CD4-positive, alpha-beta memory T cell (primary cell): ENCODE data around the gene SMYD3. TPM values are rescaled to one million over a fixed set of nuclear protein-coding genes. Genes with fewer than 3 reads are reported as not detected.
A peak's percentile ranks its signal among the peaks of the same experiment; 100 is the strongest.

Experiments
- CTCF ChIA-PET: fragments of 350-600 bp; sonication (Branson Sonifier 250); formaldehyde crosslinking; loops from one replicate; lab custom pipeline; 2021; ENCODE audit warnings: inconsistent platforms; ENCODE audit not compliant: partially characterized antibody; lab: Charles Lee
- POLR2A ChIA-PET: fragments of 350-600 bp; sonication (Branson Sonifier 250); formaldehyde crosslinking; loops from one replicate; lab custom pipeline; 2021; ENCODE audit not compliant: partially characterized antibody; lab: Charles Lee
- DNase-seq, 5 donors: peaks; one replicate each; pipeline versions ENCODE4 v3.0.0 to v3.0.0-alpha.2; 2020 to 2022; ENCODE audit warnings: mixed read lengths in 1 of 5
- H3K27ac ChIP-seq: one replicate; pipeline ENCODE4 v1.7.0; 2013; ENCODE audit warnings: low read depth, low read length
- H3K27me3 ChIP-seq: 2 replicates; pipeline ENCODE4 v1.7.0; 2013; ENCODE audit warnings: mild to moderate bottlenecking, low read length, moderate library complexity; ENCODE audit not compliant: insufficient read depth
- H3K36me3 ChIP-seq: 2 replicates; pipeline ENCODE4 v1.7.0; 2013; ENCODE audit warnings: mild to moderate bottlenecking, low read length, moderate library complexity; ENCODE audit not compliant: insufficient read depth
- H3K4me1 ChIP-seq: 2 replicates; pipeline ENCODE4 v1.7.0; 2013; ENCODE audit warnings: mild to moderate bottlenecking, low read length, moderate library complexity; ENCODE audit not compliant: insufficient read depth
- H3K4me3 ChIP-seq, 2 donors: one replicate each; pipeline ENCODE4 v1.7.0; 2013; ENCODE audit warnings: low read length in 2 of 2, mild to moderate bottlenecking in 1 of 2
- H3K9me3 ChIP-seq, 2 donors: one replicate each; pipeline ENCODE4 v1.7.0; 2013; ENCODE audit warnings: low read length in 2 of 2, control low read depth in 1 of 2; ENCODE audit not compliant: control insufficient read depth in 1 of 2
- H3K27ac Mint-ChIP-seq, 7 donors: one replicate each; pipeline ENCODE4 v1.8.0; 2020 to 2021; ENCODE audit warnings: mixed read lengths in 7 of 7, mild to moderate bottlenecking in 6 of 7, inconsistent platforms in 3 of 7, moderate library complexity in 3 of 7
- H3K27me3 Mint-ChIP-seq, 2 donors: one replicate each; pipeline ENCODE4 v1.8.0; 2020 to 2021; ENCODE audit warnings: mixed read lengths in 2 of 2
- H3K36me3 Mint-ChIP-seq, 2 donors: one replicate each; pipeline ENCODE4 v1.8.0; 2020 to 2021; ENCODE audit warnings: mixed read lengths in 2 of 2, inconsistent platforms in 1 of 2, mild to moderate bottlenecking in 1 of 2
- H3K4me1 Mint-ChIP-seq, 4 donors: one replicate each; pipeline ENCODE4 v1.8.0; 2020 to 2021; ENCODE audit warnings: mixed read lengths in 4 of 4, mild to moderate bottlenecking in 1 of 4
- H3K4me3 Mint-ChIP-seq, 8 donors: one replicate each; pipeline ENCODE4 v1.8.0; 2020 to 2021; ENCODE audit warnings: mixed read lengths in 8 of 8, mild to moderate bottlenecking in 7 of 8, moderate library complexity in 6 of 8, inconsistent platforms in 3 of 8
- H3K9me3 Mint-ChIP-seq, 8 donors: one replicate each; pipeline ENCODE4 v1.8.0; 2020 to 2021; ENCODE audit warnings: mixed read lengths in 8 of 8, mild to moderate bottlenecking in 5 of 8, inconsistent platforms in 3 of 8, moderate library complexity in 1 of 8
- intact Hi-C: fragments of 100-400 bp; cut with micrococcal nuclease; formaldehyde crosslinking; loops from one replicate; pipeline ENCODE4 v1.15.1; 2023
- polyA plus RNA-seq, 2 donors: library from polyadenylated mRNA; unstranded; fragments of 300-500 nt; fragmentation: Illumina TruSeq; gene quantifications; one replicate each; pipeline ENCODE4 v1.2.3, GENCODE V29; 2021
- total RNA-seq, 2 experiments: library from RNA; stranded (reverse); gene quantifications; one replicate each; pipeline ENCODE4 v1.2.3, GENCODE V29; 2021

Gene SMYD3
- total and polyA plus RNA-seq, 4 experiments from 2014 or later = 19.5 to 28.9 (median 22.9) TPM

DNA sequence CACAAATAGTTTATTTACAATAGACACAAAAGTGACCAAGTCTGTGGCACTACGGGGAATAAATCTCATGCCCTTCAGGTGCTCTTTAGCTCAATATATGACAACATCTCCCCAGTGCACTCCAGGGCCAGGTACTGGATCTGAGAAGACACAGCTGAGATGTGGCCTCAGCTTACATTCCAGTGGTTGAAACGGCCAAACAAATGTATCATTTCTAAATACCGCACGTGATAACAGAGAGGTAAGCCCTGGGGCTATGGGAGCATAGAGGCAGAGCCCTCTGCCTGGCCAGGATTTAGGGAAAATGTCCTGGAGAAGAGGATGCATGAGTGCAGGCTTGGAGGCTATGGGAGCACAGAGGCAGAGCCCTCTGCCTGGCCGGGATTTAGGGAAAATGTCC is 630.5 kb downstream of the SMYD3 start:
- ChIA-PET POLR2A (no interaction called here), CTCF (no interaction called here)
- no peak for DNase-seq
- Histone ChIP-seq H3K9me3 (no peaks in the 10 kb centered on the region), H3K27ac (no peak overlapping the region), H3K4me1 (no peaks in the 10 kb centered on the region), H3K27me3 (no peaks in the 10 kb centered on the region), H3K4me3 (no peak overlapping the region), H3K36me3 (no peaks in the 10 kb centered on the region)
- intact Hi-C loops = no loop called here
- Mint-ChIP-seq H3K27ac (peak overlapping the region in 1 of 7 donors; percentile 67), H3K9me3 (no peaks in the 10 kb centered on the region), H3K4me1 (no peaks in the 10 kb centered on the region), H3K27me3 (no peaks in the 10 kb centered on the region), H3K36me3 (peaks cover 3 to 21% of the 10 kb centered on the region in 2 donors), H3K4me3 (no peak overlapping the region)

DNA sequence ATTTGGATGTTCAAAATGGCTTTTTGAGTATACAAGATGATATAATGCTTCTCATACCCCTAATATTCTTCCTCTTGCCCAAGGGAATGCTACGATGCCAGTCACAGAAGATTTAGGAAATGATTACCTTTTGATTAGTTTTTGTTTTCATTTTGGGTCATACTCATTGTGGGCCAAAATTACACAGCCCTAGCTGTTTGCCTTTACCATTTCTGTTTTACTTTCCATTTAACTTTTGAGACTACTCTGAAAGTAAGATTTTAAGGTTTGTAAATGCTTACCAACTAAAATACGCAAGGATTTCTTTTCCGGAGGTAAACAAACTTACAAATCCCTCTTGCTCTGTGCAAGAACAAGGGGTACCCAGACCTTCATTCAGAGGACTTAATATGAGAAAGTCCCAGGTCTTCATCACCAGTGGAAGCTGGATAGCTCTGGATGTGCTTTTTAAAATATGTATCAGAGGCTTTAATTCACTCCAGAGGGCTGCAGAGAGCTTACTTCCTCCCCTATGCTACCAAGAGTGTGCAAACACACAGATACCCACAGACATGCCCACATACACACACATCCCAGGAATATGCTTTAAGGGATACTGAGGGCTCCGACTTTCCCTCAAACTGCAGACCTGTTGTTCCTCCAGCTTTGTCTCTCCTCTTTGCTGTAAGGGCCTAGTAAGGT is 631.4 kb downstream of the SMYD3 start:
- no peak overlapping the region for H3K27ac ChIP-seq
- intact Hi-C loops = no loop called here
- H3K9me3 ChIP-seq = no peaks in the 10 kb centered on the region
- H3K9me3 Mint-ChIP-seq = no peaks in the 10 kb centered on the region
- no peaks in the 10 kb centered on the region for H3K4me1 ChIP-seq
- H3K4me3 ChIP-seq = no peak overlapping the region
- no peak for DNase-seq
- H3K27ac Mint-ChIP-seq = no peak overlapping the region
- H3K4me1 Mint-ChIP-seq = no peaks in the 10 kb centered on the region
- no peaks in the 10 kb centered on the region for H3K27me3 ChIP-seq
- CTCF ChIA-PET = interaction anchor here (1.3 kb wide), 1 partner anchor 128 kb away, joined by 3 read pairs; no protein-coding TSS in a partner anchor
- POLR2A ChIA-PET = no interaction called here
- H3K27me3 Mint-ChIP-seq = no peaks in the 10 kb centered on the region
- no peaks in the 10 kb centered on the region for H3K36me3 ChIP-seq
- peaks cover 2 to 19% of the 10 kb centered on the region in 2 donors for H3K36me3 Mint-ChIP-seq
- no peak overlapping the region for H3K4me3 Mint-ChIP-seq

DNA sequence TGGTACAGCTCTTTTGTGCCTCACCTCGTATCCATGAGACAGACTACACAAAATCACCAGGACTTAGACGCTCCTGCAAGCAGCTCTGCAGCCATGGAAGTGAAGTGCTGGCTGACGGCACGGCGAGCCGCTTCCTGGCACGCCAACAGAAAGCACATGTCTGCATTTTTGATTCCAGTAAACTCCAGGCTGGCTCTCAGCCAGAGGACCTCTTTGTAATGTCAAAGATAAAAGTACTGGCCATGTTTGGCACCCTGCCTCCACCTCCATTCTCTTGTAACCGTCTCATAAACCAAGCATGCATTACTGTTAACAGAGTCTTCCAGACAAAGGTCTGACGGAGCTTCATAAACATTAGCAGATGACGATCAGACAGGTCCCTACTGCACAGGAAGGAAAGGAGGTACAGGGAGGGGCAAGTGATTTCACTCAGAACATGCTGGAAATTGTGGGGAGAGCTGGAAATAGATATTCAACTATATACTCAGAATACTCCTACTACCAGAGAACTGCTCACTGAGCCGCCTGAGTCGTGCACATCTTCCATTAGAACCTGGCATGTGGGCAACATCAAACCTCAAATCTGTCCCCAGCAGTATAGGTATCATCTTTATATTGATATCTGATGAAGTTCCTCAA is 632.0 kb downstream of the SMYD3 start:
- no peaks in the 10 kb centered on the region for H3K27me3 ChIP-seq
- Mint-ChIP-seq H3K27me3 (no peaks in the 10 kb centered on the region), H3K27ac (no peak overlapping the region), H3K9me3 (no peaks in the 10 kb centered on the region), H3K4me3 (no peak overlapping the region), H3K36me3 (peaks cover 2 to 19% of the 10 kb centered on the region in 2 donors), H3K4me1 (no peaks in the 10 kb centered on the region)
- no peaks in the 10 kb centered on the region for H3K9me3 ChIP-seq
- no peak overlapping the region for H3K4me3 ChIP-seq
- no peak for DNase-seq
- ChIA-PET POLR2A (no interaction called here), CTCF (interaction anchor here (1.3 to 1.6 kb wide), 2 partner anchors 14 to 129 kb away, joined by 3 to 6 read pairs; no protein-coding TSS in a partner anchor)
- no peak overlapping the region for H3K27ac ChIP-seq
- no peaks in the 10 kb centered on the region for H3K36me3 ChIP-seq
- H3K4me1 ChIP-seq = no peaks in the 10 kb centered on the region
- intact Hi-C loops = no loop called here

DNA sequence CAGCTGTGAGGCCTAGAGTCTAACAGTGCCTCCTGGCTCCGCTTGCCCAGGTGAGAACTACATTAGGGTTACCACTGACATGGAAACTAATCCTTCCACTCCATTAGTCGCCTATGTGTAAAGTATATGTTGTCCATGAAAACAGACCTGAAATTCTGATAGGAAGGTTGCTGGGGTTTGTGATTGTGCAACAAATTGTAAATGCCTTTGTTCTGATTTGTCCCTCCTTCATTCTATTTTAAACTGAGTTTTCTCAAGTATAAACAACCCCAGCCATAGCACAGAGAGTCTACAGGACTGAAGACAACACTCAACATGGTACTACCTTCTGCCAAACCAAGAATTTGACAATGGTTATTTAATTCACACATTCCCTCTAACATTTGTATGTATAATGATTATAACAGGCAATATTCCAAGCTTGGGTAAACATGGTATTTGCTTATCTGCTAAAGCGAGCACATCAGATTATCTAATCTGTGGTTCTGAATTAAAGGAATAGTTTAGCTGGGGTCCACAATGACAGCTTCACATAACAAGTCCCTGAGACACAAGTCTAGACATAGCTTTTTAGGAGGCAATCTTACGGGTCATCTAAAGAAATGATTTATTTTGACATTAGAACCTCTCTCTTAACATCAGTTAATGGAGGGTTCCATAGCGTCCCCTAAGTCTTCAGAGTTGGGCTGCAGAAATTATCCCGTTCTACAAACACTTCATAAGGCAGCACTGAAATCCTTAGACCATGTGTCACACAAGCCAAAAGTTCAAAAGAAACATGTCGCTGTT is 633.0 kb downstream of the SMYD3 start:
- no peaks in the 10 kb centered on the region for H3K4me1 ChIP-seq
- CTCF ChIA-PET = interaction anchor here (1.6 kb wide), 1 partner anchor 15 kb away, joined by 6 read pairs; no protein-coding TSS in a partner anchor
- Mint-ChIP-seq H3K27me3 (no peaks in the 10 kb centered on the region), H3K4me1 (no peaks in the 10 kb centered on the region), H3K36me3 (peaks cover 2 to 19% of the 10 kb centered on the region in 2 donors), H3K4me3 (no peak overlapping the region), H3K27ac (no peak overlapping the region), H3K9me3 (no peaks in the 10 kb centered on the region)
- H3K36me3 ChIP-seq = no peaks in the 10 kb centered on the region
- no peak overlapping the region for H3K4me3 ChIP-seq
- no peaks in the 10 kb centered on the region for H3K9me3 ChIP-seq
- no peaks in the 10 kb centered on the region for H3K27me3 ChIP-seq
- no peak for DNase-seq
- intact Hi-C loops = no loop called here
- POLR2A ChIA-PET = no interaction called here
- H3K27ac ChIP-seq = no peak overlapping the region

DNA sequence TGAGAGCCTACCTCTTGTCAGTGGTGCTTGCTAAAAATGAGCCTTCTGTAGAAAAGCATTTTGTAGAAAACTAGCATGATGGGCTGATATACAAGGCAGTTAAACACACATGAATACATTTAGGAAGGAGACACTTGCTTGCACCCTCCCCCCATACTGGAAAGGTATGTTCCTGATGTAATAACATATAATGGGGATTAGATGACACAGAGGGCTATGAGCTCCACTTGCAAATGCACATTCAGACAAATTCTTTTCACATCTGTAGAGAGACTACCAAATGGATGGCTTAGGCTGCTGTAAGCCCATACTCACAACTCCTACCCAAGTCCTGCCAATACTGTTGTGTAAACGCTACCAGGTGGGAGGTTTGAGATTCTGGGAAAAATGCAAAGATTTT is 634.0 kb downstream of the SMYD3 start:
- H3K27ac Mint-ChIP-seq = no peak overlapping the region
- no peaks in the 10 kb centered on the region for H3K4me1 Mint-ChIP-seq
- Histone ChIP-seq H3K27ac (no peak overlapping the region), H3K4me1 (no peaks in the 10 kb centered on the region), H3K4me3 (no peak overlapping the region), H3K36me3 (no peaks in the 10 kb centered on the region), H3K27me3 (no peaks in the 10 kb centered on the region), H3K9me3 (no peaks in the 10 kb centered on the region)
- DNase-seq = no peak
- intact Hi-C loops = no loop called here
- no peaks in the 10 kb centered on the region for H3K9me3 Mint-ChIP-seq
- ChIA-PET CTCF (interaction anchor here (1.2 kb wide), 1 partner anchor 16 kb away, joined by 5 read pairs; no protein-coding TSS in a partner anchor), POLR2A (no interaction called here)
- no peaks in the 10 kb centered on the region for H3K27me3 Mint-ChIP-seq
- H3K4me3 Mint-ChIP-seq = no peak overlapping the region
- H3K36me3 Mint-ChIP-seq = peaks cover 2 to 19% of the 10 kb centered on the region in 2 donors

DNA sequence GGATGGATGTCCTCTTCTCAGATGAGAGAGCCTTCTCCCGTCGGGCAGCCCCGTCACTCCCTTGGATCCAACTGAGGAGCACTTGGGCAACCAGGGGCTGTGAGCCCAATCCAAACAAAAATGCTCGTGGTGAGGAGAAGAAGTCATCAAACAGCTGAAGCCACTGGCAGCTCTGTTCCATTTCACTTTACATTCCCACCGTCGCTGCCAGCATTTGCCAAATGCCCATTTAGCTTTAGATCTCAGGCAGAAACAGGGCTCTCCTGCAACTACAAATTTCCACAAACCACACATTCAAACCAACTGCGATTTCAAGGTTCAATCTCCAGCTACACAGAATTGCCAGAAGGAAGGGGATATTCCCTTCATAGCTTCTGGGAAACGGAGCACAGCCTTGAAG is 634.6 kb downstream of the SMYD3 start:
- CTCF ChIA-PET = interaction anchor here (1.2 kb wide), 1 partner anchor 16 kb away, joined by 5 read pairs; no protein-coding TSS in a partner anchor
- Mint-ChIP-seq H3K27me3 (no peaks in the 10 kb centered on the region), H3K4me3 (no peak overlapping the region)

DNA sequence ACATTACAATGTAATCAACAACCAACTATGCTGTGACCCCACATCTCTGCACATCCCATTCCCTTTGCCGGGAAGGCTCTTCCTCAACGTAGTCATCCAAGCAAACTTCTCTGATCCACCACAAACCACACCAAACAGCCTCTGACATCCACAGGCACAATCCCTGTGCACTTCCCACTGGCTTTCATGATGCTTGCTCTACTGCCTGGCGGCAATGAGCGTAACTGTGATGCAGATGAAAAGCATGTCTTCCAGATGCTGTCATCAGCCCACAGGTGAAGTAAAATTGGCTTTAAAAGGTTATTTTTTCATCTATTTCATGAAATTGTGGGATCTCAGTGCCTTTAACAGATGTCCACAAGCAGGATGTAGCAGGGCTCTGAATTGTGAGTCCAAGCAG is 635.2 kb downstream of the SMYD3 start:
- Histone ChIP-seq H3K27me3 (no peaks in the 10 kb centered on the region), H3K27ac (no peak overlapping the region), H3K36me3 (no peaks in the 10 kb centered on the region), H3K4me3 (no peak overlapping the region), H3K4me1 (no peaks in the 10 kb centered on the region), H3K9me3 (no peaks in the 10 kb centered on the region)
- H3K27me3 Mint-ChIP-seq = no peaks in the 10 kb centered on the region
- no peak overlapping the region for H3K27ac Mint-ChIP-seq
- intact Hi-C loops = no loop called here
- H3K4me1 Mint-ChIP-seq = no peaks in the 10 kb centered on the region
- POLR2A ChIA-PET = no interaction called here
- H3K36me3 Mint-ChIP-seq = peaks cover 2 to 19% of the 10 kb centered on the region in 2 donors
- CTCF ChIA-PET = interaction anchor here (0.6 to 1.2 kb wide), 2 partner anchors 17 to 885 kb away, joined by 3 to 5 read pairs; no protein-coding TSS in a partner anchor
- no peaks in the 10 kb centered on the region for H3K9me3 Mint-ChIP-seq
- no peak for DNase-seq
- H3K4me3 Mint-ChIP-seq = no peak overlapping the region

More for the DNA sequence above, 634.6 kb downstream of the SMYD3 start:
- Histone ChIP-seq H3K27me3 (no peaks in the 10 kb centered on the region), H3K4me1 (no peaks in the 10 kb centered on the region), H3K36me3 (no peaks in the 10 kb centered on the region), H3K27ac (no peak overlapping the region), H3K9me3 (no peaks in the 10 kb centered on the region), H3K4me3 (no peak overlapping the region)
- Mint-ChIP-seq H3K9me3 (no peaks in the 10 kb centered on the region), H3K4me1 (no peaks in the 10 kb centered on the region), H3K27ac (no peak overlapping the region), H3K36me3 (peaks cover 2 to 19% of the 10 kb centered on the region in 2 donors)
- intact Hi-C loops = no loop called here
- no peak for DNase-seq
- POLR2A ChIA-PET = no interaction called here
